ENCODE data around the gene PLXNA4. TPM values are rescaled to one million over a fixed set of nuclear protein-coding genes. Genes with fewer than 3 reads are reported as not detected.

PLXNA4 gene
- polyA plus RNA-seq, 1 donor (not counting 4 experiments of a cell fraction or from before 2014, with no cell fraction given), result 0.01 TPM

GRCh38 chr7:132491391-132491945 lies 84.8 kb downstream of the PLXNA4 start:
- H3K4me1 ChIP-seq (ENCODE audit: control insufficient read depth, extremely low read depth, insufficient read depth, low read length), result no peaks in the 10 kb centered on the region
- dilution Hi-C loops (cut with MboI; ENCODE audit: extremely low pct_ligation_motif_present, low sequenced_read_pairs), result no loop called here
- DNase-seq (ENCODE audit: low read depth, low spot score), result no peak
- FAIRE-seq, result no peak
- H3K4me3 ChIP-seq (ENCODE audit: control insufficient read depth in 2 of 3, extremely low read depth in 1 of 3, insufficient read depth in 2 of 3, low read depth in 1 of 3, low read length in 3 of 3), result no peak overlapping the region
- H3K27ac ChIP-seq (ENCODE audit: control insufficient read depth, insufficient read depth, low read length), result no peak overlapping the region
- H4K20me1 ChIP-seq (ENCODE audit: control insufficient read depth, extremely low read depth, insufficient read depth, low read length), result no peaks in the 10 kb centered on the region
- no peak overlapping the region for H2AFZ ChIP-seq (ENCODE audit: control insufficient read depth, low read length)
- no peak overlapping the region for H3K4me2 ChIP-seq (ENCODE audit: control insufficient read depth, extremely low read depth, insufficient read depth, low read depth, low read length)
- no peaks in the 10 kb centered on the region for H3K9me3 ChIP-seq (ENCODE audit: control insufficient read depth, low read depth, low read length)
- no peaks in the 10 kb centered on the region for H3K79me2 ChIP-seq (ENCODE audit: control insufficient read depth, insufficient read depth, low read length)
- no peaks in the 10 kb centered on the region for H3K36me3 ChIP-seq (ENCODE audit: control insufficient read depth in 2 of 2, extremely low read depth in 1 of 2, insufficient read depth in 2 of 2, low read length in 2 of 2)
- no peak for TF ChIP-seq CTCF (optimal IDR thresholded peaks at IDR 0.05 in 1 of 3, IDR thresholded peaks at IDR 0.05 in 1 of 3, conservative IDR thresholded peaks at IDR 0.05 in 1 of 3; ENCODE audit: extremely low read depth in 1 of 3, insufficient read depth in 2 of 3, low read length in 3 of 3)
- no peak for TF ChIP-seq EZH2 (IDR thresholded peaks at IDR 0.05; ENCODE audit: low read length)
- no peaks in the 10 kb centered on the region for H3K9me1 ChIP-seq (ENCODE audit: control insufficient read depth, extremely low read depth, insufficient read depth, low read length)
- peaks cover 7% of the 10 kb centered on the region for H3K27me3 ChIP-seq (ENCODE audit: control insufficient read depth, extremely low read depth, insufficient read depth, low read length)
- no peak overlapping the region for H3K9ac ChIP-seq (ENCODE audit: control insufficient read depth, extremely low read depth, insufficient read depth, low read length)

DNA sequence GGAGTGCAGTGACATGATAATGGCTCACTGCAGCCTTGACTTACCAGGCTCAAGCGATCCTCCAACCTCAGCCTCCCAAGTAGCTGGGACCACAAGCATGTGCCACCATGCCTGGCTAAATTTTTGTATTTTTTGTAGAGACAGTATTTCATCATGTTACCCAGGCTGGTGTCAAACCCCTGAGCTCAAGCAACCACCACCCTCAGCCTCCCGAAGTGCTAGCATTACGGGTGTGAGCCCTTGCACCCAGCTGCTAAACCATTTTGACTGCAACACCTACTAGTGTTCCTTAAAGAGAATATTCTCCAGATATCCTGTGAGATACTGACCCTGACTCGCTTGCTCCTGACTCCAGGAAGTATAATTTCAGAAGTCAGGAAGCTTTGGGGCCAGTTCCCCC lies 85.8 kb downstream of the PLXNA4 start:
- no peak for FAIRE-seq
- Histone ChIP-seq H3K79me2 (ENCODE audit: control insufficient read depth, insufficient read depth, low read length) (no peaks in the 10 kb centered on the region), H3K9ac (ENCODE audit: control insufficient read depth, extremely low read depth, insufficient read depth, low read length) (no peak overlapping the region)

More for the DNA sequence above, 85.8 kb downstream of the PLXNA4 start:
- Histone ChIP-seq H3K36me3 (ENCODE audit: control insufficient read depth in 2 of 2, extremely low read depth in 1 of 2, insufficient read depth in 2 of 2, low read length in 2 of 2) (no peaks in the 10 kb centered on the region), H3K27ac (ENCODE audit: control insufficient read depth, insufficient read depth, low read length) (no peak overlapping the region), H3K4me2 (ENCODE audit: control insufficient read depth, extremely low read depth, insufficient read depth, low read depth, low read length) (no peak overlapping the region), H3K27me3 (ENCODE audit: control insufficient read depth, extremely low read depth, insufficient read depth, low read length) (peaks cover 7% of the 10 kb centered on the region), H3K4me1 (ENCODE audit: control insufficient read depth, extremely low read depth, insufficient read depth, low read length) (no peaks in the 10 kb centered on the region), H3K4me3 (ENCODE audit: control insufficient read depth in 2 of 3, extremely low read depth in 1 of 3, insufficient read depth in 2 of 3, low read depth in 1 of 3, low read length in 3 of 3) (no peak overlapping the region), H2AFZ (ENCODE audit: control insufficient read depth, low read length) (no peak overlapping the region), H4K20me1 (ENCODE audit: control insufficient read depth, extremely low read depth, insufficient read depth, low read length) (no peaks in the 10 kb centered on the region), H3K9me3 (ENCODE audit: control insufficient read depth, low read depth, low read length) (no peaks in the 10 kb centered on the region), H3K9me1 (ENCODE audit: control insufficient read depth, extremely low read depth, insufficient read depth, low read length) (no peaks in the 10 kb centered on the region)
- TF ChIP-seq EZH2 (IDR thresholded peaks at IDR 0.05; ENCODE audit: low read length) (no peak), CTCF (optimal IDR thresholded peaks at IDR 0.05 in 1 of 3, IDR thresholded peaks at IDR 0.05 in 1 of 3, conservative IDR thresholded peaks at IDR 0.05 in 1 of 3; ENCODE audit: extremely low read depth in 1 of 3, insufficient read depth in 2 of 3, low read length in 3 of 3) (no peak)
- no peak for DNase-seq (ENCODE audit: low read depth, low spot score)
- dilution Hi-C loops (cut with MboI; ENCODE audit: extremely low pct_ligation_motif_present, low sequenced_read_pairs), result no loop called here

All from keratinocyte (primary cell).